Upper lobe of right lung (tissue), 1 donor: ENCODE measurements around the gene RIPPLY2. TPM values are rescaled to one million over a fixed set of nuclear protein-coding genes. Genes with fewer than 3 reads are reported as not detected.
"Not testable (repeated sequence)": the region's sequence is repeated elsewhere in the genome, so short reads cannot be mapped to it uniquely, and the experiment has no call there.

Experiments used
- ATAC-seq: fragments of 200-7000 bp; cut with Tn5 transposase; one replicate; pipeline ENCODE4 v1.9.1; 2020; ENCODE audit warnings: mild to moderate bottlenecking, moderate library complexity
- DNase-seq: peaks from one replicate; pipeline ENCODE4 v3.0.0-alpha.2; 2020
- H3K27ac ChIP-seq: fragments of 200-600 bp; one replicate; pipeline ENCODE4 v1.8.0; 2022
- H3K27me3 ChIP-seq: fragments of 200-600 bp; one replicate; pipeline ENCODE4 v1.8.0; 2022; ENCODE audit warnings: mild to moderate bottlenecking
- H3K36me3 ChIP-seq: fragments of 200-600 bp; one replicate; pipeline ENCODE4 v1.8.0; 2022
- H3K4me1 ChIP-seq: fragments of 200-600 bp; one replicate; pipeline ENCODE4 v1.8.0; 2022
- H3K4me3 ChIP-seq: fragments of 200-600 bp; one replicate; pipeline ENCODE4 v1.8.0; 2022; ENCODE audit warnings: mild to moderate bottlenecking
- H3K9me3 ChIP-seq: fragments of 200-600 bp; one replicate; pipeline ENCODE4 v1.8.0; 2022
- CTCF ChIP-seq: fragments of 200-600 bp; IDR thresholded peaks from one replicate; pipeline ENCODE4 v1.8.0; 2022; ENCODE audit warnings: antibody characterized with exemption
- intact Hi-C: fragments of 100-400 bp; cut with DNase I; formaldehyde crosslinking; loops from one replicate; pipeline ENCODE4 v1.11.0; 2022
- total RNA-seq: library from RNA; stranded (reverse); fragmentation: NEBNext Ultra II Directional; extraction: Animal tissue kit (Norgen Biotek cat#: 25700); gene quantifications from one replicate; pipeline ENCODE4 v1.2.1, GENCODE V29; 2021
- donor health status: DM: no; HTN: yes; CAD: no; lungs with severe emphysema.

RIPPLY2 gene
- total RNA-seq, 1 donor from 2014 or later = not detected

- peaks cover 6% of the 10 kb centered on the region for H3K4me1 ChIP-seq
- peaks cover 6% of the 10 kb centered on the region for H3K36me3 ChIP-seq
- TF ChIP-seq CTCF = no peak
- H3K27ac ChIP-seq = no peak overlapping the region
- no peak overlapping the region for H3K4me3 ChIP-seq
- intact Hi-C loops = no loop called here
- H3K9me3 ChIP-seq = no peaks in the 10 kb centered on the region
- ATAC-seq (no peak), DNase-seq (no peak)
- no peaks in the 10 kb centered on the region for H3K27me3 ChIP-seq
These were observed 38.4 kb downstream of the RIPPLY2 start for GRCh38 chr6:83891586-83891985.

DNA sequence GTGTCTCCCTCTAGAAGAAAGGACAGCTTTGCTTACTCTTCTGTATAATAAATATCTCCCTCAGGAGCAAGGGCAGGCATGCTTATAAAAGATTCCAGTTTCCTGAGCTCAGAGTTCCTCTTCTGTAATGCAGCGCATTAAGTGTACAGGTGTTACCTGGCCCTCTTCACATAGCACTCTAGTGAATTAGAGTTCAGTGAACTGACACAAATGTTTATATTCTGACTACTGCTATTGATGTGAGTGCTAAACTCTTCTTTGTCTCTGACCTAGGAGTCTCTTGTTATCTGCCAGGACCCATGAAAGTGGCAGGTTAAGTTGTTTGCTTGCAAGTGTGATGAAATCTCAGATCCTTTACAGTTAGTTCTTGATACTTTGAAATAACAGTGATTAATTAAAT lies 39.9 kb downstream of the RIPPLY2 start:
- Histone ChIP-seq H3K9me3 (no peaks in the 10 kb centered on the region), H3K36me3 (peaks cover 6% of the 10 kb centered on the region), H3K4me1 (peaks cover 6% of the 10 kb centered on the region), H3K4me3 (no peak overlapping the region), H3K27me3 (no peaks in the 10 kb centered on the region), H3K27ac (no peak overlapping the region)
- intact Hi-C loops = no loop called here
- TF ChIP-seq CTCF = no peak
- peak; percentile 53 for ATAC-seq
- no peak for DNase-seq

- H3K4me1 ChIP-seq, H3K4me3 ChIP-seq, intact Hi-C loops, ATAC-seq, H3K27me3 ChIP-seq, H3K36me3 ChIP-seq, DNase-seq, H3K9me3 ChIP-seq, H3K27ac ChIP-seq: not testable (repeated sequence)
These were observed 43.9 kb downstream of the RIPPLY2 start for GRCh38 chr6:83897094-83897493.

GRCh38 chr6:83901624-83902023 lies 48.5 kb downstream of the RIPPLY2 start:
- ATAC-seq (no peak), DNase-seq (no peak)
- no peaks in the 10 kb centered on the region for H3K36me3 ChIP-seq
- intact Hi-C loops = no loop called here
- peaks cover 7% of the 10 kb centered on the region for H3K9me3 ChIP-seq
- H3K4me1 ChIP-seq = no peaks in the 10 kb centered on the region
- H3K27ac ChIP-seq = no peak overlapping the region
- no peak overlapping the region for H3K4me3 ChIP-seq
- TF ChIP-seq CTCF = no peak
- no peaks in the 10 kb centered on the region for H3K27me3 ChIP-seq

- intact Hi-C loops = no loop called here
- no peak overlapping the region for H3K4me3 ChIP-seq
- ATAC-seq = no peak
- TF ChIP-seq CTCF = no peak
- no peak for DNase-seq
- peaks cover 7% of the 10 kb centered on the region for H3K9me3 ChIP-seq
- no peak overlapping the region for H3K27ac ChIP-seq
- H3K4me1 ChIP-seq = no peaks in the 10 kb centered on the region
- H3K36me3 ChIP-seq = no peaks in the 10 kb centered on the region
- no peaks in the 10 kb centered on the region for H3K27me3 ChIP-seq
These were observed 51.2 kb downstream of the RIPPLY2 start for GRCh38 chr6:83904395-83904794.

- TF ChIP-seq CTCF = no peak
- intact Hi-C loops = no loop called here
- ATAC-seq (peak; percentile 21), DNase-seq (no peak)
- Histone ChIP-seq H3K9me3 (peaks cover 7% of the 10 kb centered on the region), H3K36me3 (no peaks in the 10 kb centered on the region), H3K27ac (no peak overlapping the region), H3K4me3 (no peak overlapping the region), H3K27me3 (no peaks in the 10 kb centered on the region), H3K4me1 (no peaks in the 10 kb centered on the region)
These were observed 52.5 kb downstream of the RIPPLY2 start for GRCh38 chr6:83905648-83906047.

Other genes with a start within 250 kb of the RIPPLY2 start
- not detected for gene SNAP91, start 144.3 kb upstream of the RIPPLY2 start, total RNA-seq
- gene CYB5R4, start 6.3 kb downstream of the RIPPLY2 start, total RNA-seq = 24.4 TPM
- gene MRAP2, start 180.4 kb downstream of the RIPPLY2 start, total RNA-seq = 0.72 TPM